ENCODE measurements around the gene RNF112.
A peak's percentile ranks its signal among the peaks of the same experiment; 100 is the strongest.

Gene RNF112

DNA sequence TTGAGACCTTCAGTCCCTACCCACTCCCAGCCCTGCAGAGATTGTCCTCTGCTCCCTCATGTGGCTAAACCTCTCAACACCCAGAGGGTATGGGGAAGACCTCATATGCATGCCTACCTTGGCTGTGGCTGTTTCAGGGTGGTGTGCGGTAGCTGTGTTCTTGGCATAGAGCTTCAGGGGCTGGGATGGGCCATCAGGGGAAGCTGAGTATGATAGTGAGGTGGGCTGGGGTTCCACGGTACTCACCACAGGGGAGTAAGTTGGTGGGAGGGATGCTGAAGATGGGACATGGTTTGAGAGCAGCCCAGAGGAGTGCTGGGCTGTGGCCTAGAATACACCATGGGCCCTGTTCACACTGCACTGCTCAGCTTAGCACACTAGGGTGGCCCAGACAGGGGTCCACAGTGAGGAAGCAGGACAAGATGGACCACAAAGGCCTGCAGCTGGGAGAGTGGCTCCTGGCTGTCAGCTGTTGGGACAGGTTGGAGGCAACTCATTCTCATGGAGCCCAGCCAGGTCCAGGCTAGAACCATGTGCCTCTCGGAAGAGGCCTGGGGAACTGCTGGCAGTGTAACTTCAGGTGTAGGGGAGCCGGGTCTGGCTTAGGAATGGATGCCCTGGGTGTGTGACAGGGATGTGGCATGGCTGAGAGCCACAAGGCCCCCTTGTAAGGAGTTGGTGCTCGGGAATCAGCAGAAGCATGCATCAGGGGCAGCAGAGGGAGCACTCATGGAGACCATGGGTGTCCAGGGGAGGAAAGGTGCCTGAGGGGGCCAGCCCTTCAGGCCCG, 27.2 kb upstream of the RNF112 start:
- Histone ChIP-seq H3K27ac (peak overlapping the region in 4 of 11 experiments; percentile 47 to 54 (median 52); a peak in 5 of 22 replicates), H3K9ac (peak overlapping the region in 4 of 11 experiments; percentile 14 to 53 (median 23); a peak in 4 of 22 replicates), H4K20me1 (peaks cover 0 to 62% (median 24%) of the 10 kb centered on the region in 11 experiments; a peak in 14 of 22 replicates), H3K4me3 (no peak overlapping the region), H3K27me3 (no peaks in the 10 kb centered on the region), H3K36me3 (peaks cover 33 to 67% (median 47%) of the 10 kb centered on the region in 11 experiments), H3K9me3 (replicated peaks in 1 of 11) (no peaks in the 10 kb centered on the region), H3K4me1 (peaks cover 36 to 56% (median 48%) of the 10 kb centered on the region in 10 experiments), H3K4me2 (peak overlapping the region; percentile 14 to 68 (median 48); a peak in 20 of 22 replicates)
- TF ChIP-seq Cebpa-rat (IDR thresholded peaks at IDR 0.05), result no peak

DNA sequence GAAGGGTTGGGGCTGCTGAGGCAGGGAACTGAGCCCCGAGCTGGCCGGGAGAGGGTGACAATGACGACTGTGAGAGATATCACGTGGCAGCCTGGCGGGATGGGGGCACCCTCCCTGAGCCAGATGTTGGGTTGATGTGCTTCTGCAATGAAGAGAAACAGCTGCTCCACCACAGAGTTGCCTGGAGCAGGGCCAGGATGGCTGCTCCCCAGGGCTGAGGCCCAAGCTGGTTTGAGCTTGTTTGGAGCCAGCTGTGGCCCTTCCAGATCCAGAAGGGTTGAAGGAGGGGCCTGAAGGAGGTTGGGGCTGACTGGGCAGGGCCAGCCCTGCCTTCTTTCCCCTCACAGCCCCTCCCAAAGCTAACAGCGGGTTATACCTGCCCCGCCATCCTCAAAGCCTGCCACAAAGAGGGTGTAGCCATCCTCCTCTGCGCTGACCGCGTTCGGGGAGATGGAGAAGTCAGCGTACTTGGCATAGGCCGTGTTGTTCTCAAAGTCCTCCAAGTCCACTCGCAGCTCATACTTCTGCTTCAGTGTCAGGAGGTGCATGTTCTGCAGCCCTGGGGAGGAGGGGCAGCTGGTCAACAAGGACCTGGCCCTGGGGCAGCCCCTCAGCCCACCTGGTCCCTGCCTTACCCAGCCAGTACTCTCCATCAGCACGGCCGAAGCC, 26.2 kb upstream of the RNF112 start:
- H4K20me1 ChIP-seq, result peaks cover 0 to 54% (median 21%) of the 10 kb centered on the region in 11 experiments; a peak in 13 of 22 replicates
- no peak overlapping the region for H3K4me3 ChIP-seq
- no peak for TF ChIP-seq Cebpa-rat (IDR thresholded peaks at IDR 0.05)
- peak overlapping the region in 4 of 11 experiments; percentile 47 to 54 (median 52); a peak in 6 of 22 replicates for H3K27ac ChIP-seq
- no peaks in the 10 kb centered on the region for H3K9me3 ChIP-seq (replicated peaks in 1 of 11)
- peaks cover 32 to 60% (median 42%) of the 10 kb centered on the region in 11 experiments for H3K36me3 ChIP-seq
- peak overlapping the region; percentile 14 to 68 (median 48); a peak in 20 of 22 replicates for H3K4me2 ChIP-seq
- peak overlapping the region in 3 of 11 experiments; percentile 27 to 53 (median 33); a peak in 4 of 22 replicates for H3K9ac ChIP-seq
- peaks cover 30 to 47% (median 40%) of the 10 kb centered on the region in 10 experiments for H3K4me1 ChIP-seq
- H3K27me3 ChIP-seq, result no peaks in the 10 kb centered on the region

DNA sequence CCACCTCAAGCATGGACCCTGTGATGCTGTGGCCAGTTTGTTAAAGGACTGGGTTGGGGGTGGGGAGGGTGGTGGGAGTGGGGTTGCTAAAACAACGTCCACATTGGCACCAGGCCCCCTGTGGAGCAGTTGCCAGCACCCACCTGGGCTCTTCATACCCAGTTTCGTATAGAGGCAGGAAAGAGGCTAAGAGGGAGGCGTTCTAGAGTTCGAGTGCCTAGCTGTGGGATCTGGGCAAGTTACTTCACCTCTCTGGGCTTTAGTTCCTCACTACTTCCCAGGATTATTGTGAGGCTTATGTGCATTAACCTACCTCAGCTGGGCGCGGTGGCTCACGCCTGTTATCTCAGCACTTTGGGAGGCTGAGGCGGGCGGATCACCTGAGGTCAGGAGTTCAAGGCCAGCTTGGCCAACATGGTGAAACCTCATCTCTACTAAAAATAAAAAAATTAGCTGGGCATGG, 25.5 kb upstream of the RNF112 start:
- Histone ChIP-seq H3K9ac (no peak overlapping the region), H4K20me1 (peaks cover 0 to 47% (median 19%) of the 10 kb centered on the region in 11 experiments; a peak in 13 of 22 replicates), H3K27ac (peak overlapping the region in 1 of 11 experiments; percentile 35; a peak in 2 of 22 replicates), H3K36me3 (peaks cover 25 to 53% (median 35%) of the 10 kb centered on the region in 11 experiments), H3K27me3 (no peaks in the 10 kb centered on the region), H3K4me1 (peaks cover 30 to 44% (median 40%) of the 10 kb centered on the region in 10 experiments), H3K4me2 (peak overlapping the region in 5 of 11 experiments; percentile 50 to 68 (median 61); a peak in 9 of 22 replicates), H3K4me3 (no peak overlapping the region), H3K9me3 (replicated peaks in 1 of 11) (no peaks in the 10 kb centered on the region)
- TF ChIP-seq Cebpa-rat (IDR thresholded peaks at IDR 0.05), result no peak

DNA sequence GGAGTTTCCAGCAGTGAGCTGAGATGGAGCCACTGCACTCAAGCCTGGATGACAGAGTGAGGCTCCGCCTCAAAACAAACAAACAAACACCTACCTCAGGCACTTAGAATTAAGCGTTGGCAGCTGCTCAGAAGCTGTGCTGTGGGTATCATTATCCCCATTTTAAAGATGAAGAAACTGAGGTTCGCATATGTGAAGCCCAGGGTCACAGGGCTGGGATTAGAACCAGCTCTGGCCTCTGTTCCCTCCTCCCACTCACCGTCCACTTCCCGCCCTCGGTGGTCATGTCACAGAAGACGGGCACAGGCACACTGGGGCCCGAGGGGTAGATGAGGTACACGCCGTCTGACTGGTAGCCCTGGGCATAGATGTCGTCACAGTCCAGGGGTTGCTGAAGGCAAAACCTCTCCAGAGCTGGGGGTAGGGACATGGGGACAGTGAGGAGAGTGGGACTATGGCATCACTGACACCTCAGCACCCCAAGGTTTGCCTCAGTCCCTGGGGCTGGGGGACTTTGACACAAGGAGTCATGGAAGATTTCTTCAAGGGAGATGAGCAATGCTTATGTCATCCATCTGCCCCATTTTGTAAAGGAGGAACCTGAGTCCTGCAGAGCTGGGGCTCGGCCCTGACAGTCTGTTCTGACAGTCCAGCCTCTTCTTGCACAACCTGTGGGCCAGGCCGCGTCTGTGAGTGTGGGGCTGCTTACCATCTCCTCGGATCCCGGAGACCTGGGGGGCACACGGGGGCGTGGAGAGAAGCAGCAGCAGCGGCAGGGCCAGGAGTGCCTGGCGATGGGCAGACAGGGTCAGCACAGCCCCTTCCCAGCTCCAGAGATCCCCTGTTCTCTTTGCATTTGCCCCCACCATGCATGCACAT, 24.7 kb upstream of the RNF112 start:
- H3K4me3 ChIP-seq, result no peak overlapping the region
- H3K4me1 ChIP-seq, result peaks cover 30 to 44% (median 40%) of the 10 kb centered on the region in 10 experiments
- peaks cover 0 to 40% (median 17%) of the 10 kb centered on the region in 11 experiments; a peak in 13 of 22 replicates for H4K20me1 ChIP-seq
- H3K9me3 ChIP-seq (replicated peaks in 1 of 11), result no peaks in the 10 kb centered on the region
- no peak overlapping the region for H3K9ac ChIP-seq
- peaks cover 18 to 46% (median 28%) of the 10 kb centered on the region in 11 experiments; a peak in 21 of 22 replicates for H3K36me3 ChIP-seq
- no peaks in the 10 kb centered on the region for H3K27me3 ChIP-seq
- H3K27ac ChIP-seq, result peak overlapping the region in 1 of 11 experiments; percentile 23; a peak in 3 of 22 replicates
- no peak for TF ChIP-seq Cebpa-rat (IDR thresholded peaks at IDR 0.05)
- H3K4me2 ChIP-seq, result peak overlapping the region in 10 of 11 experiments; percentile 23 to 71 (median 52); a peak in 15 of 22 replicates

DNA sequence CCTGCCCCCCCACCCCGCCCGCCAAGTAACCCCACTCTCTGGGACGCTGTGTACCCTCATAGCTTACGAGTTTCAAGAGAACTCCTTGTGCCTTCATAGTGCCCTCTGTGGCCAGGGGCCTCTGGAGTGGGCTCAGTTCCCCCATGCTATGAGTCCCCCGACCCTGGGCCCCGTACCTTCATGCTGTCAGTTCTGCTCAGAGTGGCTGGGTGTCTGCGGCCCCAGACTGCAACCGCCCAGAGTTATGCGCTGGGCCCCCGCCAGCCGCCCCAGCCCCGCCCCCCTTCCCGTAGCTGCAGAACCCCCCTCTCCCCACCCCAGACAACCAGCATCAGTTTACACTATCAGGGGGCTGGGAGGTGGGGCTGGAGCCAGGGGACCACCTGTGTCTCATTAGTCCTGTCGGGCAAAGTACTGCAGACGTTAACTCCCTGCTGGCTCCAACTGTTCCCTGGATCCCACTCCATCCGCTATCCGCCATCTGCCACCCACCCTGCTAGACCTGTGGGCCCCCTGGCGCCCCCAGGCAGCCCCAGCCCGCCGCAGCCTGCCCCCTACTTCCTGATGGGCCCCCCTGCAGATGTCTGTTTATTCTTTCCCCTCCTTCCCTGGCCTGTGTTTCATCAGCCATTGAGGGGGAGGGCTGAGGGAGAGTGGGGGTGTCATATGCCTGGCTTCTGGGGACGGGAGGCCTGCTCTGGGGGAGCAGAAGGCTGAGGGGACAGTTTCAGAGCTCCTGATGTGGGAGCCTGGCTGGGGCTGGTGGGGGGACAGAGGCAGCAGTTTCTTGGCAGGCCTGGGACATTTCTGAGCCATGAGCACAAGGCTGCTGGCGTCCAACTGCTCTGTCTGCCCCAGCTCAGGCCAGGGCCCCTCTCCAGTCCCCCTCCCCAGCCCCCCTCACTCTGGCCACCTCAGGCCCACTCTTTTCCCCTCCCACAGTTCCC, 23.8 kb upstream of the RNF112 start, which contains the start of gene MFAP4:
TSS of gene MFAP4 (minus strand) at position 217 of the 947 bp plus-strand sequence. CDS start at position 182, 35 bp downstream.
- peak within 1 kb of the TSS; percentile 49 to 71 (median 59) for H3K4me2 ChIP-seq
- peak within 1 kb of the TSS in 4 of 11 experiments; percentile 2 to 41 (median 30); a peak in 7 of 22 replicates for H3K27ac ChIP-seq
- peaks cover 0 to 30% (median 17%) of the 10 kb centered on the region in 11 experiments; a peak in 13 of 22 replicates for H4K20me1 ChIP-seq
- no peaks in the 10 kb centered on the region for H3K9me3 ChIP-seq (replicated peaks in 1 of 11)
- H3K36me3 ChIP-seq, result peaks cover 10 to 37% (median 20%) of the 10 kb centered on the region in 11 experiments; a peak in 20 of 22 replicates
- peaks cover 30 to 44% (median 40%) of the 10 kb centered on the region in 10 experiments for H3K4me1 ChIP-seq
- H3K9ac ChIP-seq, result peak within 1 kb of the TSS in 6 of 11 experiments; percentile 28 to 55 (median 42); a peak in 7 of 22 replicates
- no peak for TF ChIP-seq Cebpa-rat (IDR thresholded peaks at IDR 0.05)
- H3K4me3 ChIP-seq, result no peak within 1 kb of the TSS
- H3K27me3 ChIP-seq, result no peaks in the 10 kb centered on the region

DNA sequence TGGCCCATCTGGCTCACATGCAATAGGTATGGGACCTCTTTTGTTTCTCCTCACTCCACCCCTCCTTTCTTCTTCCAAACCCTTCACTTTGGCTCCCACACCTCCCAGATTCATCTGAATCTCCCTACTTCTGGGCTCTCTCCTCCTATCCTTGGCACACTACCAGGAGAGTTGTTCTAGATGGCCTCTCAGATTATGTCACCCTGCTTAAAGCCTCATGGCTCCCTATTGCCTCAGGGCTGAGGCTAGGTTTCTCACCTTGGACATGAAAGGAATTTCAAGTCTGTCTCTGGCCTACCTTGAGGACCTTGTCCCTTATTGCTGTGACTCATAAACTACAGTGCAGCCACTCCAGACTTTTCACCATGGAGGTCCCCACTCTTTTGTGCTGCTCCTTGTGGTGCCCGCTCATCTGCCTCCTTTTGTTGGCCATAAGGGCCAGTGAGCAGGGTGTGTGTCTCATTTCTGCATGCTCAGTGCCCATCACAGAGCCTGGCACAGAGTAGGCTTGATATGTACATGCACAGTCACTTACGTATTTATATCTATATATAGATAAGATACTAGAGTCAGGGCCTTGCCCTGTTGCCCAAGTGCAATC, 23.0 kb upstream of the RNF112 start:
- TF ChIP-seq Cebpa-rat (IDR thresholded peaks at IDR 0.05), result no peak
- peak overlapping the region in 1 of 11 experiments; percentile 42; a peak in 2 of 22 replicates for H3K9ac ChIP-seq
- peak overlapping the region in 8 of 11 experiments; percentile 53 to 71 (median 59); a peak in 10 of 22 replicates for H3K4me2 ChIP-seq
- peak overlapping the region in 2 of 11 experiments; percentile 2 to 38; a peak in 2 of 22 replicates for H3K27ac ChIP-seq
- H3K4me1 ChIP-seq, result peaks cover 30 to 44% (median 39%) of the 10 kb centered on the region in 10 experiments
- peaks cover 0 to 23% (median 15%) of the 10 kb centered on the region in 11 experiments; a peak in 13 of 22 replicates for H4K20me1 ChIP-seq
- no peaks in the 10 kb centered on the region for H3K9me3 ChIP-seq (replicated peaks in 1 of 11)
- H3K27me3 ChIP-seq, result no peaks in the 10 kb centered on the region
- H3K36me3 ChIP-seq, result peaks cover 2 to 29% (median 12%) of the 10 kb centered on the region in 11 experiments; a peak in 18 of 22 replicates
- no peak overlapping the region for H3K4me3 ChIP-seq

All from BLaER1 treated with 17β-estradiol and CSF1 and Interleukin-3, amounts not matched to agents 10 nM and 100 nM (cell line).